ENCODE results near the gene BAG5. TPM values are rescaled to one million over a fixed set of nuclear protein-coding genes. Genes with fewer than 3 reads are reported as not detected.

Gene BAG5
- total RNA-seq, 1 experiment from 2014 or later = 27.0 TPM

DNA sequence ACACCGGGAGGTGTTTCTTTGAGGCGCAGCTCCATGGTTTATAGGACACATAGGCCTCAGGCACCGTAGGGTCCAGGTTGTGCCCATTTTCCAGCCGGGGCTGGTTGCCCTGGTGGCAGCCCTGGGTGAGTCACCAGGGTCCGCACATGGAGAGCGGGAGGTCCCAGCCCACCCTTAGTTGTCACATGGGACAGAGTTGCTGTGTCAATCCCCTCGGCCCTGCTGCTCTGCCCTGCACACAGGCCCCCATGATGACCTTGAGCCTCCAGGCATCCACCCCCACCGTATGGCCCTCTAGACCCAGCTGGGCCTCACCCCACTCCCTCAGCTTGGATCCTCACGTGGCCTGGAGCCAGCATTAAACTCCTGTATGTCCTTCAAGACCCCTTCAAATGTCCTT, 25.8 kb downstream of the BAG5 start:
- intact Hi-C loops (cut with micrococcal nuclease) = no loop called here
- RAD21 ChIA-PET (ENCODE audit: low non-redundant PET in 1 of 2, low total read pairs in 2 of 2, uncharacterized antibody in 2 of 2, unreplicated experiment in 2 of 2) = no interaction called here
- no peak overlapping the region for H3K4me2 ChIP-seq (ENCODE audit: low read length)
- BruUV-seq (replicated peaks) = no TSS peak
- no peak overlapping the region for H2AFZ ChIP-seq (ENCODE audit: low read depth, low read length, poor library complexity, severe bottlenecking)
- H3K4me1 ChIP-seq (ENCODE audit: control insufficient read depth in 1 of 2, insufficient read depth in 2 of 2, low read length in 2 of 2) = peaks cover 22 to 35% of the 10 kb centered on the region in 2 experiments
- H3K9me3 ChIP-seq (ENCODE audit: control insufficient read depth in 1 of 2, insufficient read depth in 1 of 2, low read depth in 1 of 2, low read length in 2 of 2) = no peaks in the 10 kb centered on the region
- no peaks in the 10 kb centered on the region for H4K20me1 ChIP-seq (ENCODE audit: insufficient read depth)
- POLR2A ChIA-PET = no interaction called here
- peaks cover 4% of the 10 kb centered on the region; the same call in 1 of the 2 replicates for H3K79me2 ChIP-seq (ENCODE audit: insufficient read depth, low read length)
- no peak overlapping the region for H3K9ac ChIP-seq (ENCODE audit: low read length)
- no peak overlapping the region for H3K27ac ChIP-seq (ENCODE audit: low read depth, low read length)
- no peaks in the 10 kb centered on the region for H3K27me3 ChIP-seq (ENCODE audit: insufficient read depth, low read length)
- CTCF ChIA-PET = no interaction called here
- DNase-seq (ENCODE audit: low read depth, low spot score) (no peak), ATAC-seq (no peak)
- H3K36me3 ChIP-seq (ENCODE audit: control insufficient read depth in 1 of 2, insufficient read depth in 2 of 2, low read length in 2 of 2) = peaks cover 0 to 4% of the 10 kb centered on the region in 2 experiments; a peak in 2 of 4 replicates
- no peak for TF ChIP-seq SIN3A (IDR thresholded peaks at IDR 0.05; ENCODE audit: low read depth)
- TF ChIP-seq ELF1 (IDR thresholded peaks at IDR 0.05; ENCODE audit: borderline replicate concordance, low read depth) = no peak
- TF ChIP-seq RAD21 (IDR thresholded peaks at IDR 0.05; ENCODE audit: low read depth) = no peak
- TF ChIP-seq ATF3 (IDR thresholded peaks at IDR 0.05) = no peak
- TF ChIP-seq SRF (IDR thresholded peaks at IDR 0.05; ENCODE audit: low read depth) = no peak
- TF ChIP-seq, protein P1, sequence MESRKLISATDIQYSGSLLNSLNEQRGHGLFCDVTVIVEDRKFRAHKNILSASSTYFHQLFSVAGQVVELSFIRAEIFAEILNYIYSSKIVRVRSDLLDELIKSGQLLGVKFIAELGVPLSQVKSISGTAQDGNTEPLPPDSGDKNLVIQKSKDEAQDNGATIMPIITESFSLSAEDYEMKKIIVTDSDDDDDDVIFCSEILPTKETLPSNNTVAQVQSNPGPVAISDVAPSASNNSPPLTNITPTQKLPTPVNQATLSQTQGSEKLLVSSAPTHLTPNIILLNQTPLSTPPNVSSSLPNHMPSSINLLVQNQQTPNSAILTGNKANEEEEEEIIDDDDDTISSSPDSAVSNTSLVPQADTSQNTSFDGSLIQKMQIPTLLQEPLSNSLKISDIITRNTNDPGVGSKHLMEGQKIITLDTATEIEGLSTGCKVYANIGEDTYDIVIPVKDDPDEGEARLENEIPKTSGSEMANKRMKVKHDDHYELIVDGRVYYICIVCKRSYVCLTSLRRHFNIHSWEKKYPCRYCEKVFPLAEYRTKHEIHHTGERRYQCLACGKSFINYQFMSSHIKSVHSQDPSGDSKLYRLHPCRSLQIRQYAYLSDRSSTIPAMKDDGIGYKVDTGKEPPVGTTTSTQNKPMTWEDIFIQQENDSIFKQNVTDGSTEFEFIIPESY (IDR thresholded peaks at IDR 0.05; ENCODE audit: extremely low read depth, insufficient replicate concordance, low read length) = no peak
- no peak for TF ChIP-seq FOSL1 (IDR thresholded peaks at IDR 0.05; ENCODE audit: low read depth)
- no peak for TF ChIP-seq YY1 (IDR thresholded peaks at IDR 0.05; ENCODE audit: extremely low read depth, insufficient replicate concordance, low read depth, low read length)
- no peak for TF ChIP-seq EZH2phosphoT487 (IDR thresholded peaks at IDR 0.05; ENCODE audit: borderline replicate concordance)
- TF ChIP-seq, protein P2, sequence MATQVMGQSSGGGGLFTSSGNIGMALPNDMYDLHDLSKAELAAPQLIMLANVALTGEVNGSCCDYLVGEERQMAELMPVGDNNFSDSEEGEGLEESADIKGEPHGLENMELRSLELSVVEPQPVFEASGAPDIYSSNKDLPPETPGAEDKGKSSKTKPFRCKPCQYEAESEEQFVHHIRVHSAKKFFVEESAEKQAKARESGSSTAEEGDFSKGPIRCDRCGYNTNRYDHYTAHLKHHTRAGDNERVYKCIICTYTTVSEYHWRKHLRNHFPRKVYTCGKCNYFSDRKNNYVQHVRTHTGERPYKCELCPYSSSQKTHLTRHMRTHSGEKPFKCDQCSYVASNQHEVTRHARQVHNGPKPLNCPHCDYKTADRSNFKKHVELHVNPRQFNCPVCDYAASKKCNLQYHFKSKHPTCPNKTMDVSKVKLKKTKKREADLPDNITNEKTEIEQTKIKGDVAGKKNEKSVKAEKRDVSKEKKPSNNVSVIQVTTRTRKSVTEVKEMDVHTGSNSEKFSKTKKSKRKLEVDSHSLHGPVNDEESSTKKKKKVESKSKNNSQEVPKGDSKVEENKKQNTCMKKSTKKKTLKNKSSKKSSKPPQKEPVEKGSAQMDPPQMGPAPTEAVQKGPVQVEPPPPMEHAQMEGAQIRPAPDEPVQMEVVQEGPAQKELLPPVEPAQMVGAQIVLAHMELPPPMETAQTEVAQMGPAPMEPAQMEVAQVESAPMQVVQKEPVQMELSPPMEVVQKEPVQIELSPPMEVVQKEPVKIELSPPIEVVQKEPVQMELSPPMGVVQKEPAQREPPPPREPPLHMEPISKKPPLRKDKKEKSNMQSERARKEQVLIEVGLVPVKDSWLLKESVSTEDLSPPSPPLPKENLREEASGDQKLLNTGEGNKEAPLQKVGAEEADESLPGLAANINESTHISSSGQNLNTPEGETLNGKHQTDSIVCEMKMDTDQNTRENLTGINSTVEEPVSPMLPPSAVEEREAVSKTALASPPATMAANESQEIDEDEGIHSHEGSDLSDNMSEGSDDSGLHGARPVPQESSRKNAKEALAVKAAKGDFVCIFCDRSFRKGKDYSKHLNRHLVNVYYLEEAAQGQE (IDR thresholded peaks at IDR 0.05; ENCODE audit: low read depth) = no peak
- no peak for TF ChIP-seq EGR1 (IDR thresholded peaks at IDR 0.05; ENCODE audit: low read depth)
- TF ChIP-seq JUND (IDR thresholded peaks at IDR 0.05) = no peak
- TF ChIP-seq, protein P3, sequence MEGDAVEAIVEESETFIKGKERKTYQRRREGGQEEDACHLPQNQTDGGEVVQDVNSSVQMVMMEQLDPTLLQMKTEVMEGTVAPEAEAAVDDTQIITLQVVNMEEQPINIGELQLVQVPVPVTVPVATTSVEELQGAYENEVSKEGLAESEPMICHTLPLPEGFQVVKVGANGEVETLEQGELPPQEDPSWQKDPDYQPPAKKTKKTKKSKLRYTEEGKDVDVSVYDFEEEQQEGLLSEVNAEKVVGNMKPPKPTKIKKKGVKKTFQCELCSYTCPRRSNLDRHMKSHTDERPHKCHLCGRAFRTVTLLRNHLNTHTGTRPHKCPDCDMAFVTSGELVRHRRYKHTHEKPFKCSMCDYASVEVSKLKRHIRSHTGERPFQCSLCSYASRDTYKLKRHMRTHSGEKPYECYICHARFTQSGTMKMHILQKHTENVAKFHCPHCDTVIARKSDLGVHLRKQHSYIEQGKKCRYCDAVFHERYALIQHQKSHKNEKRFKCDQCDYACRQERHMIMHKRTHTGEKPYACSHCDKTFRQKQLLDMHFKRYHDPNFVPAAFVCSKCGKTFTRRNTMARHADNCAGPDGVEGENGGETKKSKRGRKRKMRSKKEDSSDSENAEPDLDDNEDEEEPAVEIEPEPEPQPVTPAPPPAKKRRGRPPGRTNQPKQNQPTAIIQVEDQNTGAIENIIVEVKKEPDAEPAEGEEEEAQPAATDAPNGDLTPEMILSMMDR (IDR thresholded peaks at IDR 0.05 in 2 of 3, conservative IDR thresholded peaks at IDR 0.05 in 1 of 3; ENCODE audit: borderline replicate concordance in 1 of 3, insufficient read depth in 1 of 3, low read depth in 2 of 3, low read length in 2 of 3) = no peak
- H3K9me2 ChIP-seq (ENCODE audit: insufficient read depth) = no peaks in the 10 kb centered on the region
- no peak overlapping the region for H3K4me3 ChIP-seq (replicated peaks in 1 of 2; ENCODE audit: low read depth in 1 of 2, low read length in 2 of 2)
